Measurements from ENCODE around the gene PNLIPRP3. TPM values are rescaled to one million over a fixed set of nuclear protein-coding genes. Genes with fewer than 3 reads are reported as not detected.

The PNLIPRP3 gene
- total RNA-seq, 4 donors from 2014 or later: 0.79 TPM; not detected in 3

GRCh38 chr10:116421815-116422214, 5.8 kb upstream of the PNLIPRP3 start:
- in situ Hi-C loops (cut with MboI; ENCODE audit: low pct_ligation_motif_present in 1 of 4, low pct_unique_long_range_greater_than_20kb in 1 of 4, low sequenced_read_pairs in 3 of 4): no loop called here
- H3K4me3 ChIP-seq: no peak overlapping the region
- WGBS, 2 donors (ENCODE audit: low coverage in 1 of 2): 88 to 100% methylated on average over 1 of the region's 1 CpG
- H3K27me3 ChIP-seq: no peaks in the 10 kb centered on the region
- DNase-seq: no peak
- no peaks in the 10 kb centered on the region for H3K36me3 ChIP-seq
- no peak for TF ChIP-seq POLR2AphosphoS5 (IDR thresholded peaks at IDR 0.05)
- no peak overlapping the region for H3K27ac ChIP-seq
- no peaks in the 10 kb centered on the region for H3K9me3 ChIP-seq
- intact Hi-C loops (cut with DNase I; ENCODE audit: low total_unique reads): no loop called here
- H3K4me1 ChIP-seq: no peaks in the 10 kb centered on the region

GRCh38 chr10:116429288-116429977, 1.8 kb downstream of the PNLIPRP3 start:
- DNase-seq: no peak
- Histone ChIP-seq H3K27ac (no peak overlapping the region), H3K4me1 (no peaks in the 10 kb centered on the region), H3K4me3 (no peak overlapping the region), H3K36me3 (no peaks in the 10 kb centered on the region), H3K9me3 (no peaks in the 10 kb centered on the region), H3K27me3 (no peaks in the 10 kb centered on the region)
- TF ChIP-seq EP300 (IDR thresholded peaks at IDR 0.05; ENCODE audit: low read depth) (no peak), CTCF (IDR thresholded peaks at IDR 0.05) (no peak), POLR2A (IDR thresholded peaks at IDR 0.05) (no peak), POLR2AphosphoS5 (IDR thresholded peaks at IDR 0.05) (no peak)
- intact Hi-C loops (cut with DNase I; ENCODE audit: low total_unique reads) (no loop called here), in situ Hi-C loops (cut with MboI; ENCODE audit: low pct_ligation_motif_present in 1 of 4, low pct_unique_long_range_greater_than_20kb in 1 of 4, low sequenced_read_pairs in 3 of 4) (no loop called here)
- 43 to 67% methylated on average over 4 of the region's 4 CpGs for WGBS, 2 donors (ENCODE audit: low coverage in 1 of 2)

- Histone ChIP-seq H3K9me3 (no peaks in the 10 kb centered on the region), H3K4me1 (no peaks in the 10 kb centered on the region), H3K36me3 (no peaks in the 10 kb centered on the region), H3K4me3 (no peak overlapping the region), H3K27me3 (no peaks in the 10 kb centered on the region), H3K27ac (no peak overlapping the region)
- 55 to 78% methylated on average over 1 of the region's 1 CpG for WGBS, 2 donors (ENCODE audit: low coverage in 1 of 2)
- intact Hi-C loops (cut with DNase I; ENCODE audit: low total_unique reads): no loop called here
- in situ Hi-C loops (cut with MboI; ENCODE audit: low pct_ligation_motif_present in 1 of 4, low pct_unique_long_range_greater_than_20kb in 1 of 4, low sequenced_read_pairs in 3 of 4): no loop called here
- TF ChIP-seq EP300 (IDR thresholded peaks at IDR 0.05; ENCODE audit: low read depth): no peak
- no peak for TF ChIP-seq CTCF (IDR thresholded peaks at IDR 0.05)
- no peak for TF ChIP-seq POLR2A (IDR thresholded peaks at IDR 0.05)
- no peak for TF ChIP-seq POLR2AphosphoS5 (IDR thresholded peaks at IDR 0.05)
- DNase-seq: no peak
These were observed 2.6 kb downstream of the PNLIPRP3 start for GRCh38 chr10:116430288-116430687.

- intact Hi-C loops (cut with DNase I; ENCODE audit: low total_unique reads) (no loop called here), in situ Hi-C loops (cut with MboI; ENCODE audit: low pct_ligation_motif_present in 1 of 4, low pct_unique_long_range_greater_than_20kb in 1 of 4, low sequenced_read_pairs in 3 of 4) (no loop called here)
- 50 to 58% methylated on average over 1 to 2 of the region's 2 CpGs for WGBS, 2 donors (ENCODE audit: low coverage in 1 of 2)
- H3K36me3 ChIP-seq: no peaks in the 10 kb centered on the region
- no peak overlapping the region for H3K27ac ChIP-seq
- H3K4me1 ChIP-seq: no peaks in the 10 kb centered on the region
- no peaks in the 10 kb centered on the region for H3K27me3 ChIP-seq
- no peak for DNase-seq
- TF ChIP-seq POLR2A (IDR thresholded peaks at IDR 0.05) (no peak), CTCF (IDR thresholded peaks at IDR 0.05) (no peak), POLR2AphosphoS5 (IDR thresholded peaks at IDR 0.05) (no peak), EP300 (IDR thresholded peaks at IDR 0.05; ENCODE audit: low read depth) (no peak)
- H3K9me3 ChIP-seq: no peaks in the 10 kb centered on the region
- H3K4me3 ChIP-seq: no peak overlapping the region
These were observed 4.0 kb downstream of the PNLIPRP3 start for GRCh38 chr10:116431598-116431997.

Measured in transverse colon (tissue), 4 donors.